Rectal smooth muscle tissue (tissue), 1 donor: Measurements from ENCODE around the gene THAP6.
"Not testable (repeated sequence)": the region's sequence is repeated elsewhere in the genome, so short reads cannot be mapped to it uniquely, and the experiment has no call there.

Experiments
- H3K27ac ChIP-seq: one replicate; pipeline ENCODE4 v1.7.0; 2013; ENCODE audit warnings: low read depth, low read length, inconsistent platforms
- H3K27me3 ChIP-seq: one replicate; pipeline ENCODE4 v1.7.0; 2013; ENCODE audit warnings: low read length; ENCODE audit not compliant: control insufficient read depth, insufficient read depth
- H3K36me3 ChIP-seq: one replicate; pipeline ENCODE4 v1.7.0; 2013; ENCODE audit warnings: low read length; ENCODE audit not compliant: control insufficient read depth, insufficient read depth
- H3K4me1 ChIP-seq: one replicate; pipeline ENCODE4 v1.7.0; 2013; ENCODE audit warnings: low read length; ENCODE audit not compliant: control insufficient read depth, insufficient read depth
- H3K4me3 ChIP-seq: one replicate; pipeline ENCODE4 v1.7.0; 2013; ENCODE audit warnings: low read length
- H3K9ac ChIP-seq: one replicate; pipeline ENCODE4 v1.7.0; 2013; ENCODE audit warnings: low read length

THAP6 gene

GRCh38 chr4:75531536-75532143 is 17.4 kb downstream of the THAP6 start:
- not testable (repeated sequence) for H3K9ac ChIP-seq, H3K27ac ChIP-seq, H3K27me3 ChIP-seq, H3K4me3 ChIP-seq, H3K4me1 ChIP-seq
- peaks cover 16% of the 10 kb centered on the region for H3K36me3 ChIP-seq

- not testable (repeated sequence) for H3K27ac ChIP-seq, H3K36me3 ChIP-seq, H3K27me3 ChIP-seq, H3K4me3 ChIP-seq, H3K9ac ChIP-seq, H3K4me1 ChIP-seq
Measured at GRCh38 chr4:75533339-75533887, 19.1 kb downstream of the THAP6 start.

- not testable (repeated sequence) for H3K9ac ChIP-seq, H3K4me1 ChIP-seq, H3K4me3 ChIP-seq, H3K36me3 ChIP-seq, H3K27me3 ChIP-seq, H3K27ac ChIP-seq
Measured at GRCh38 chr4:75533926-75534325, 19.7 kb downstream of the THAP6 start.

GRCh38 chr4:75537308-75537707 is 23.0 kb downstream of the THAP6 start:
- H3K27me3 ChIP-seq, H3K36me3 ChIP-seq, H3K27ac ChIP-seq, H3K4me1 ChIP-seq, H3K9ac ChIP-seq, H3K4me3 ChIP-seq: not testable (repeated sequence)

GRCh38 chr4:75542824-75543223 is 28.6 kb downstream of the THAP6 start:
- Histone ChIP-seq H3K4me1 (no peaks in the 10 kb centered on the region), H3K36me3 (peaks cover 2% of the 10 kb centered on the region)

GRCh38 chr4:75544220-75544619 is 29.9 kb downstream of the THAP6 start:
- H3K27ac ChIP-seq, H3K9ac ChIP-seq, H3K27me3 ChIP-seq, H3K4me3 ChIP-seq, H3K4me1 ChIP-seq, H3K36me3 ChIP-seq: not testable (repeated sequence)

More at GRCh38 chr4:75542824-75543223, 28.6 kb downstream of the THAP6 start:
- no peaks in the 10 kb centered on the region for H3K27me3 ChIP-seq
- H3K9ac ChIP-seq: no peak overlapping the region
- H3K4me3 ChIP-seq: no peak overlapping the region
- H3K27ac ChIP-seq: no peak overlapping the region

- Histone ChIP-seq H3K4me3 (no peak overlapping the region), H3K36me3 (no peaks in the 10 kb centered on the region), H3K4me1 (no peaks in the 10 kb centered on the region), H3K9ac (no peak overlapping the region), H3K27ac (no peak overlapping the region), H3K27me3 (no peaks in the 10 kb centered on the region)
Measured at GRCh38 chr4:75544870-75545269, 30.6 kb downstream of the THAP6 start.

- no peaks in the 10 kb centered on the region for H3K36me3 ChIP-seq
- H3K4me1 ChIP-seq: no peaks in the 10 kb centered on the region
- H3K4me3 ChIP-seq: no peak overlapping the region
- no peak overlapping the region for H3K9ac ChIP-seq
- H3K27ac ChIP-seq: no peak overlapping the region
- H3K27me3 ChIP-seq: no peaks in the 10 kb centered on the region
Measured at GRCh38 chr4:75545526-75545925, 31.3 kb downstream of the THAP6 start.

GRCh38 chr4:75547647-75548387 is 33.5 kb downstream of the THAP6 start:
- no peak overlapping the region for H3K9ac ChIP-seq
- H3K27ac ChIP-seq: no peak overlapping the region
- H3K36me3 ChIP-seq: no peaks in the 10 kb centered on the region
- H3K27me3 ChIP-seq: no peaks in the 10 kb centered on the region
- H3K4me1 ChIP-seq: no peaks in the 10 kb centered on the region
- no peak overlapping the region for H3K4me3 ChIP-seq

- Histone ChIP-seq H3K27ac (no peak overlapping the region), H3K9ac (no peak overlapping the region), H3K4me3 (no peak overlapping the region), H3K27me3 (no peaks in the 10 kb centered on the region), H3K36me3 (no peaks in the 10 kb centered on the region), H3K4me1 (no peaks in the 10 kb centered on the region)
Measured at GRCh38 chr4:75549019-75549418, 34.7 kb downstream of the THAP6 start.

- no peaks in the 10 kb centered on the region for H3K27me3 ChIP-seq
- H3K4me1 ChIP-seq: no peaks in the 10 kb centered on the region
- H3K36me3 ChIP-seq: no peaks in the 10 kb centered on the region
- H3K27ac ChIP-seq: no peak overlapping the region
- H3K9ac ChIP-seq: no peak overlapping the region
- no peak overlapping the region for H3K4me3 ChIP-seq
Measured at GRCh38 chr4:75552452-75552851, 38.2 kb downstream of the THAP6 start.

- Histone ChIP-seq H3K27me3 (no peaks in the 10 kb centered on the region), H3K36me3 (no peaks in the 10 kb centered on the region), H3K27ac (no peak within 1 kb of the TSS), H3K4me1 (no peaks in the 10 kb centered on the region), H3K9ac (no peak within 1 kb of the TSS), H3K4me3 (no peak within 1 kb of the TSS)
Measured at GRCh38 chr4:75555294-75556164, 41.3 kb downstream of the THAP6 start, which contains the start of gene ODAPH. Gene ODAPH, plus strand, starts transcription at chr4:75556066. Its CDS starts 17 bp downstream, at chr4:75556083.
